Activated CD4-positive, alpha-beta memory T cell treated with anti-CD3 and anti-CD28 coated beads, Interleukin-2, amount 10 ng/mL, durations not matched to agents 7 days and 5 days (primary cell): ENCODE data around the gene PCMT1. TPM values are rescaled to one million over a fixed set of nuclear protein-coding genes. Genes with fewer than 3 reads are reported as not detected.
A peak's percentile ranks its signal among the peaks of the same experiment; 100 is the strongest.
"Not testable (repeated sequence)": the region's sequence is repeated elsewhere in the genome, so short reads cannot be mapped to it uniquely, and the experiment has no call there.

Experiments used
- CTCF ChIA-PET: fragments of 350-600 bp; sonication (Branson Sonifier 250); formaldehyde crosslinking; loops from one replicate; lab custom pipeline; 2021; ENCODE audit warnings: antibody characterized with exemption, inconsistent platforms; lab: Charles Lee
- POLR2A ChIA-PET: fragments of 350-600 bp; sonication (Branson Sonifier 250); formaldehyde crosslinking; loops from one replicate; lab custom pipeline; 2021; ENCODE audit warnings: antibody characterized with exemption; lab: Charles Lee
- DNase-seq: peaks from one replicate; pipeline ENCODE4 v3.0.0-alpha.2; 2020
- H3K27ac Mint-ChIP-seq: one replicate; pipeline ENCODE4 v1.8.0; 2021; ENCODE audit warnings: mild to moderate bottlenecking, mixed read lengths
- H3K27me3 Mint-ChIP-seq: one replicate; pipeline ENCODE4 v1.8.0; 2021; ENCODE audit warnings: mixed read lengths
- H3K36me3 Mint-ChIP-seq: one replicate; pipeline ENCODE4 v1.8.0; 2021; ENCODE audit warnings: low read depth, mixed read lengths
- H3K4me1 Mint-ChIP-seq: one replicate; pipeline ENCODE4 v1.8.0; 2021; ENCODE audit warnings: mixed read lengths
- H3K4me3 Mint-ChIP-seq: one replicate; pipeline ENCODE4 v1.8.0; 2021; ENCODE audit warnings: mild to moderate bottlenecking, mixed read lengths
- H3K9me3 Mint-ChIP-seq: one replicate; pipeline ENCODE4 v1.8.0; 2021; ENCODE audit warnings: mixed read lengths
- total RNA-seq, 2 experiments: library from RNA; stranded (reverse); gene quantifications; one replicate each; pipeline ENCODE4 v1.2.3, GENCODE V29; 2021

Gene PCMT1
- total RNA-seq, 2 experiments from 2014 or later = 98.0 to 102 TPM

DNA sequence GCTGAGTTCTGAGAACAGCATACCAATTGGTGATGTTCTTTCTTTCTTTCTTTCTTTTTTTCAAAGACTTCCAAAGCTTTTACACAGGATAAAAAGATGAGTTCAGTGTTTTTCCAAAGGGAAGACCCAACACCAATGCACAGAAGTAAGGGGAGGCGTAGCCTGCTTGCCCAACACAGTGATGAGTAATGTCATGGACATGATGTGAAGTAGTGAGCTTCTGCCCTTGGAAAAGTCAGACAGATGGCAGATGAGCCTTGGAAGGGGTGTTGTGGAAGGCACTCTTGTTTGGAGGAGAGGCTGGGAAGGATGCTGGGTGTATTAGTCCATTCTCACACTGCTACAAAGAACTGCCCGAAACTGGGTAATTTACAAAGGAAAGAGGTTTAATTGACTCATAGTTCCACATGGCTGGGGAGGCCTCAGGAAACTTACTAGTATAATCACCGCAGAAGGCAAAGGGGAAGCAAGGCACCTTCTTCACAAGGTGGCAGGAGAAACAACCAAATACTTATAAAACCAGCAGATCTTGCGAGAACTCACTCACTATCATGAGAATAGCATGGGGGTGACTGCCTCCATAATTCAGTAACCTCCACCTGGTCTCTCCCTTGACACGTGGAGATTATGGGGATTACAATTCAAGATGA lies 102.0 kb downstream of the PCMT1 start:
- Mint-ChIP-seq H3K4me1 (peaks cover 61% of the 10 kb centered on the region), H3K9me3 (no peaks in the 10 kb centered on the region), H3K27ac (no peak overlapping the region), H3K36me3 (peaks cover 4% of the 10 kb centered on the region), H3K4me3 (no peak overlapping the region), H3K27me3 (peaks cover 10% of the 10 kb centered on the region)
- ChIA-PET POLR2A (no interaction called here), CTCF (interaction anchor here (1.1 kb wide), 1 partner anchor 14 kb away, joined by 4 read pairs; no protein-coding TSS in a partner anchor)
- no peak for DNase-seq

DNA sequence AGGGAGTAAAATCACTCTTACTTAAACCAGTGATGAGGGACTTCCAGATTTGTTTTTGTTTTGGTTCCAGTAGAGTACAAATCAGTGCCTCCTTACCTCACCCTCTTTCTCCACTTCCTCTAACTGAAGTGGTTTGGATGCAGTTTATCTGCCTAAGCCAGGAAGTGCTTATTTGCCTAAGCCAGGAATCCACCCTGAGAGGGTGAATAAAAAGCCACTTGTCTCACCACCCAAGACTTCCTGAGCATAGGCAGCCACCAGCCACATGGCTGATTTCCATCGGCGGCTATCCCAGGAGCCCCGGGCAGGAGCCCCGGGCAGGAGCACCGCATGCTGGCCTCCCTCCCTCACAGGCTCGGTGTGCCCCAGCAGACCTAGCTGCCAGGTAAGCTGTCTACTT lies 102.6 kb downstream of the PCMT1 start:
- POLR2A ChIA-PET = interaction anchor here (1.0 kb wide), 1 partner anchor 134 kb away, joined by 3 read pairs; the partner anchor contains the start of gene LATS1
- H3K4me3 Mint-ChIP-seq = no peak overlapping the region
- peak; percentile 24 for DNase-seq
- CTCF ChIA-PET = interaction anchor here (0.9 to 1.1 kb wide), 3 partner anchors 13 to 20 kb away, joined by 3 to 4 read pairs (median 3); no protein-coding TSS in a partner anchor
- H3K36me3 Mint-ChIP-seq = peaks cover 4% of the 10 kb centered on the region
- peaks cover 10% of the 10 kb centered on the region for H3K27me3 Mint-ChIP-seq
- peaks cover 62% of the 10 kb centered on the region for H3K4me1 Mint-ChIP-seq
- H3K27ac Mint-ChIP-seq = no peak overlapping the region
- no peaks in the 10 kb centered on the region for H3K9me3 Mint-ChIP-seq

- H3K4me3 Mint-ChIP-seq = no peak overlapping the region
- DNase-seq = peak; percentile 53
- ChIA-PET CTCF (interaction anchor here (0.9 to 1.1 kb wide), 3 partner anchors 12 to 20 kb away, joined by 3 to 4 read pairs (median 3); no protein-coding TSS in a partner anchor), POLR2A (interaction anchor here (1.0 kb wide), 1 partner anchor 135 kb away, joined by 3 read pairs; the partner anchor contains the start of gene LATS1)
- peaks cover 56% of the 10 kb centered on the region for H3K4me1 Mint-ChIP-seq
- H3K9me3 Mint-ChIP-seq = no peaks in the 10 kb centered on the region
- no peak overlapping the region for H3K27ac Mint-ChIP-seq
- peaks cover 4% of the 10 kb centered on the region for H3K36me3 Mint-ChIP-seq
- H3K27me3 Mint-ChIP-seq = peaks cover 10% of the 10 kb centered on the region
Measured at GRCh38 chr6:149852881-149853280, 103.3 kb downstream of the PCMT1 start.

- H3K27ac Mint-ChIP-seq, H3K27me3 Mint-ChIP-seq, POLR2A ChIA-PET, H3K9me3 Mint-ChIP-seq, H3K4me3 Mint-ChIP-seq, DNase-seq, H3K36me3 Mint-ChIP-seq: not testable (repeated sequence)
- CTCF ChIA-PET = interaction anchor here (1.2 kb wide), 1 partner anchor 78 kb away, joined by 3 read pairs; no protein-coding TSS in a partner anchor
- peaks cover 49% of the 10 kb centered on the region for H3K4me1 Mint-ChIP-seq
Measured at GRCh38 chr6:149854017-149854416, 104.5 kb downstream of the PCMT1 start.

GRCh38 chr6:149854532-149854931 lies 105.0 kb downstream of the PCMT1 start:
- H3K9me3 Mint-ChIP-seq = no peaks in the 10 kb centered on the region
- no peak overlapping the region for H3K4me3 Mint-ChIP-seq
- H3K27ac Mint-ChIP-seq = no peak overlapping the region
- no peak for DNase-seq
- peaks cover 8% of the 10 kb centered on the region for H3K27me3 Mint-ChIP-seq
- CTCF ChIA-PET = interaction anchor here (1.2 kb wide), 1 partner anchor 77 kb away, joined by 3 read pairs; no protein-coding TSS in a partner anchor
- POLR2A ChIA-PET = no interaction called here
- H3K4me1 Mint-ChIP-seq = peaks cover 49% of the 10 kb centered on the region
- peaks cover 4% of the 10 kb centered on the region for H3K36me3 Mint-ChIP-seq

GRCh38 chr6:149855040-149855654 lies 105.6 kb downstream of the PCMT1 start:
- H3K27me3 Mint-ChIP-seq = peaks cover 5% of the 10 kb centered on the region
- peaks cover 49% of the 10 kb centered on the region for H3K4me1 Mint-ChIP-seq
- no peaks in the 10 kb centered on the region for H3K9me3 Mint-ChIP-seq
- H3K36me3 Mint-ChIP-seq = peaks cover 4% of the 10 kb centered on the region
- ChIA-PET POLR2A (no interaction called here), CTCF (interaction anchor here (1.2 kb wide), 1 partner anchor 77 kb away, joined by 3 read pairs; no protein-coding TSS in a partner anchor)
- DNase-seq = no peak
- H3K4me3 Mint-ChIP-seq = no peak overlapping the region
- no peak overlapping the region for H3K27ac Mint-ChIP-seq

GRCh38 chr6:149855741-149856140 lies 106.2 kb downstream of the PCMT1 start:
- POLR2A ChIA-PET = interaction anchor here (1.3 kb wide), 1 partner anchor 10 kb away, joined by 3 read pairs; no protein-coding TSS in a partner anchor
- H3K36me3 Mint-ChIP-seq = peaks cover 4% of the 10 kb centered on the region
- H3K4me3 Mint-ChIP-seq = no peak overlapping the region
- H3K27me3 Mint-ChIP-seq = peaks cover 5% of the 10 kb centered on the region
- CTCF ChIA-PET = interaction anchor here (0.5 to 1.7 kb wide), 2 partner anchors 10 to 1008 kb away, joined by 3 to 6 read pairs; no protein-coding TSS in a partner anchor
- peaks cover 49% of the 10 kb centered on the region for H3K4me1 Mint-ChIP-seq
- no peak overlapping the region for H3K27ac Mint-ChIP-seq
- no peaks in the 10 kb centered on the region for H3K9me3 Mint-ChIP-seq
- no peak for DNase-seq

- POLR2A ChIA-PET = interaction anchor here (1.3 kb wide), 1 partner anchor 11 kb away, joined by 3 read pairs; no protein-coding TSS in a partner anchor
- no peak overlapping the region for H3K4me3 Mint-ChIP-seq
- H3K27me3 Mint-ChIP-seq = no peaks in the 10 kb centered on the region
- DNase-seq = no peak
- CTCF ChIA-PET = interaction anchor here (0.5 to 1.7 kb wide), 2 partner anchors 9 to 1007 kb away, joined by 3 to 6 read pairs; no protein-coding TSS in a partner anchor
- no peaks in the 10 kb centered on the region for H3K36me3 Mint-ChIP-seq
- no peaks in the 10 kb centered on the region for H3K9me3 Mint-ChIP-seq
- no peak overlapping the region for H3K27ac Mint-ChIP-seq
- peaks cover 49% of the 10 kb centered on the region for H3K4me1 Mint-ChIP-seq
Measured at GRCh38 chr6:149856256-149856994, 106.9 kb downstream of the PCMT1 start.

DNA sequence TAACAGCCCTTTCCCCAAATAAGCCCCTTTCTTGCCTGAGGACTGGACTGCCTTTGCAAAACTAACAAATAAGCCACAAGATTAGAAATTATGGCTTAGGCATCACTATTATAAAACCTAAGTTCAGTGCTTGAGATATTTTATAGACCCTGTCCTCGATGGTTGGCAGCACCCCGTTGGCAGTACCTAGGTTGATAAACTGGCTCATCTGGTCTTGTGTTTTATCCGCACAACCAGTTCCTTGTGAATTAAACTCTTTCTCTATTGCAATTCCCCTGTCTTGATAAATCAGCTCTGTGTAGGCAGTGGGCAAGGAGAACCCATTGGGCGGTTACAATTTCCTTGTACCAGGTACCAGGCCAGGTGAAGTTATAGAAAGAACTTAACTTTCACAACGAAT lies 108.0 kb downstream of the PCMT1 start:
- peaks cover 46% of the 10 kb centered on the region for H3K4me1 Mint-ChIP-seq
- H3K4me3 Mint-ChIP-seq = no peak overlapping the region
- POLR2A ChIA-PET = no interaction called here
- H3K27me3 Mint-ChIP-seq = peaks cover 6% of the 10 kb centered on the region
- no peak for DNase-seq
- no peaks in the 10 kb centered on the region for H3K9me3 Mint-ChIP-seq
- H3K27ac Mint-ChIP-seq = no peak overlapping the region
- H3K36me3 Mint-ChIP-seq = no peaks in the 10 kb centered on the region
- CTCF ChIA-PET = interaction anchor here (1.7 kb wide), 1 partner anchor 8 kb away, joined by 6 read pairs; no protein-coding TSS in a partner anchor

GRCh38 chr6:149859368-149859767 lies 109.8 kb downstream of the PCMT1 start:
- H3K4me1 Mint-ChIP-seq = peaks cover 38% of the 10 kb centered on the region
- peaks cover 6% of the 10 kb centered on the region for H3K27me3 Mint-ChIP-seq
- POLR2A ChIA-PET = no interaction called here
- H3K9me3 Mint-ChIP-seq = no peaks in the 10 kb centered on the region
- no peak overlapping the region for H3K4me3 Mint-ChIP-seq
- CTCF ChIA-PET = interaction anchor here (1.0 kb wide), 1 partner anchor 19 kb away, joined by 3 read pairs; no protein-coding TSS in a partner anchor
- no peaks in the 10 kb centered on the region for H3K36me3 Mint-ChIP-seq
- H3K27ac Mint-ChIP-seq = no peak overlapping the region
- DNase-seq = no peak

DNA sequence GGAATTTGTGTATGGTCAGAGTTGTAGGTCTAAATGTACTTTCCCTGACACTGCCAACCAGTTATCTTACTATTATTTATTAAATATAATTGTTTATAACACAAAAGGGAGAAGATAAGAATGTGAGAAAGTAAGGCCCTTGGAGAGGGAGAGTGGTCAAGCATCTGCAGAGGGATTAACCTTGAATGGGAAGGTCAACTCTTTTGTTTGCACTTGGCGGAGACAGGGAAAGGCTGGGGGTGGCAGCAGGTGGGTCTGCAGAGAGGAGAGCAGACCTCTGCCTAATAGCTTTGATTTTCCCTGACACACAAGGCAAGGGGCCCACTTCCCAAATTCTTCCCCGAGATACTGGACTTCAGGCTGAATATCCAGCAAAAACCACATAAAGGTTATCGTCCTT lies 110.4 kb downstream of the PCMT1 start:
- no peak overlapping the region for H3K27ac Mint-ChIP-seq
- H3K4me3 Mint-ChIP-seq = no peak overlapping the region
- DNase-seq = no peak
- H3K4me1 Mint-ChIP-seq = peaks cover 37% of the 10 kb centered on the region
- POLR2A ChIA-PET = no interaction called here
- H3K9me3 Mint-ChIP-seq = no peaks in the 10 kb centered on the region
- CTCF ChIA-PET = interaction anchor here (1.0 kb wide), 1 partner anchor 19 kb away, joined by 3 read pairs; no protein-coding TSS in a partner anchor
- peaks cover 6% of the 10 kb centered on the region for H3K27me3 Mint-ChIP-seq
- H3K36me3 Mint-ChIP-seq = no peaks in the 10 kb centered on the region

GRCh38 chr6:149860513-149860833 lies 110.9 kb downstream of the PCMT1 start:
- Mint-ChIP-seq H3K27ac (no peak overlapping the region), H3K27me3 (peaks cover 6% of the 10 kb centered on the region), H3K4me1 (peaks cover 34% of the 10 kb centered on the region), H3K9me3 (no peaks in the 10 kb centered on the region), H3K36me3 (no peaks in the 10 kb centered on the region), H3K4me3 (no peak overlapping the region)
- POLR2A ChIA-PET = no interaction called here
- CTCF ChIA-PET = interaction anchor here (1.0 kb wide), 1 partner anchor 20 kb away, joined by 3 read pairs; no protein-coding TSS in a partner anchor
- no peak for DNase-seq
